Fibroblast of the conjunctiva (primary cell): ENCODE data around the gene NLGN1.
"Not testable (repeated sequence)": the region's sequence is repeated elsewhere in the genome, so short reads cannot be mapped to it uniquely, and the experiment has no call there.

Experiments used
- DNase-seq: peaks from one replicate; pipeline ENCODE4 v3.0.0-alpha.2; 2010; ENCODE audit warnings: low read depth

The NLGN1 gene

GRCh38 chr3:173567997-173568396 is 170.5 kb downstream of the NLGN1 start:
- no peak for DNase-seq

GRCh38 chr3:173568623-173569022 is 171.1 kb downstream of the NLGN1 start:
- DNase-seq, result no peak

- no peak for DNase-seq
These were observed 186.0 kb downstream of the NLGN1 start for GRCh38 chr3:173583496-173583895.

- DNase-seq, result peak; percentile 35
These were observed 186.7 kb downstream of the NLGN1 start for GRCh38 chr3:173584093-173584837.

GRCh38 chr3:173584838-173585831 is 187.6 kb downstream of the NLGN1 start:
- peak; percentile 20 for DNase-seq

GRCh38 chr3:173586166-173586565 is 188.6 kb downstream of the NLGN1 start:
- no peak for DNase-seq

- DNase-seq, result no peak
These were observed 189.5 kb downstream of the NLGN1 start for GRCh38 chr3:173587055-173587454.

GRCh38 chr3:173588556-173588955 is 191.0 kb downstream of the NLGN1 start:
- DNase-seq, result no peak

- no peak for DNase-seq
These were observed 191.6 kb downstream of the NLGN1 start for GRCh38 chr3:173589116-173589515.

- DNase-seq, result no peak
These were observed 193.9 kb downstream of the NLGN1 start for GRCh38 chr3:173591401-173591800.

- not testable (repeated sequence) for DNase-seq
These were observed 197.3 kb downstream of the NLGN1 start for GRCh38 chr3:173594881-173595280.

GRCh38 chr3:173599673-173600072 is 202.1 kb downstream of the NLGN1 start:
- DNase-seq, result no peak

GRCh38 chr3:173614522-173614921 is 217.0 kb downstream of the NLGN1 start:
- DNase-seq, result no peak

- DNase-seq, result no peak
These were observed 218.1 kb downstream of the NLGN1 start for GRCh38 chr3:173615661-173616060.

- no peak for DNase-seq
These were observed 219.9 kb downstream of the NLGN1 start for GRCh38 chr3:173617490-173617889.

GRCh38 chr3:173618148-173618547 is 220.6 kb downstream of the NLGN1 start:
- DNase-seq, result no peak

- no peak for DNase-seq
These were observed 221.2 kb downstream of the NLGN1 start for GRCh38 chr3:173618703-173619102.

- DNase-seq, result no peak
These were observed 224.6 kb downstream of the NLGN1 start for GRCh38 chr3:173622166-173622565.

GRCh38 chr3:173624086-173624485 is 226.5 kb downstream of the NLGN1 start:
- no peak for DNase-seq

- DNase-seq, result no peak
These were observed 233.3 kb downstream of the NLGN1 start for GRCh38 chr3:173630849-173631248.

- no peak for DNase-seq
These were observed 235.4 kb downstream of the NLGN1 start for GRCh38 chr3:173632945-173633344.

GRCh38 chr3:173635826-173636225 is 238.3 kb downstream of the NLGN1 start:
- DNase-seq, result no peak

GRCh38 chr3:173639098-173639497 is 241.6 kb downstream of the NLGN1 start:
- no peak for DNase-seq
